Measurements from ENCODE around the gene CCDC63.

The CCDC63 gene

GRCh38 chr12:110908377-110909152, 61.8 kb downstream of the CCDC63 start:
- no peak overlapping the region for H3K27ac ChIP-seq (replicated peaks)
- no peak overlapping the region for H3K4me3 ChIP-seq (replicated peaks; ENCODE audit: insufficient read depth, low read length)
- no peak for DNase-seq (ENCODE audit: low read depth in 1 of 2, low spot score in 1 of 2)
- no peak for TF ChIP-seq SPI1 (IDR thresholded peaks at IDR 0.05; ENCODE audit: borderline replicate concordance, low read depth)
- no peak for TF ChIP-seq CTCF (IDR thresholded peaks at IDR 0.05; ENCODE audit: insufficient read depth, low read length)
- TF ChIP-seq REST (IDR thresholded peaks at IDR 0.05; ENCODE audit: insufficient replicate concordance, low read depth), result no peak
- TF ChIP-seq POLR2AphosphoS5 (IDR thresholded peaks at IDR 0.05; ENCODE audit: low read depth), result no peak
- TF ChIP-seq GABPA (IDR thresholded peaks at IDR 0.05; ENCODE audit: low read depth), result no peak
- H3K27me3 ChIP-seq (ENCODE audit: insufficient read depth, poor library complexity, severe bottlenecking), result no peaks in the 10 kb centered on the region

GRCh38 chr12:110912263-110912662, 65.5 kb downstream of the CCDC63 start:
- H3K27me3 ChIP-seq (ENCODE audit: insufficient read depth, poor library complexity, severe bottlenecking), result no peaks in the 10 kb centered on the region
- TF ChIP-seq POLR2AphosphoS5 (IDR thresholded peaks at IDR 0.05; ENCODE audit: low read depth) (no peak), SPI1 (IDR thresholded peaks at IDR 0.05; ENCODE audit: borderline replicate concordance, low read depth) (no peak)
- H3K27ac ChIP-seq (replicated peaks), result no peak overlapping the region
- H3K4me3 ChIP-seq (replicated peaks; ENCODE audit: insufficient read depth, low read length), result no peak overlapping the region
- DNase-seq (ENCODE audit: low read depth in 1 of 2, low spot score in 1 of 2), result no peak

- Histone ChIP-seq H3K27me3 (ENCODE audit: insufficient read depth, poor library complexity, severe bottlenecking) (no peaks in the 10 kb centered on the region), H3K4me3 (replicated peaks; ENCODE audit: insufficient read depth, low read length) (no peak overlapping the region), H3K27ac (replicated peaks) (no peak overlapping the region)
- no peak for DNase-seq (ENCODE audit: low read depth in 1 of 2, low spot score in 1 of 2)
- no peak for TF ChIP-seq CTCF (IDR thresholded peaks at IDR 0.05; ENCODE audit: insufficient read depth, low read length)
- TF ChIP-seq SPI1 (IDR thresholded peaks at IDR 0.05; ENCODE audit: borderline replicate concordance, low read depth), result no peak
- TF ChIP-seq REST (IDR thresholded peaks at IDR 0.05; ENCODE audit: insufficient replicate concordance, low read depth), result no peak
- no peak for TF ChIP-seq GABPA (IDR thresholded peaks at IDR 0.05; ENCODE audit: low read depth)
- no peak for TF ChIP-seq POLR2AphosphoS5 (IDR thresholded peaks at IDR 0.05; ENCODE audit: low read depth)
Observed at GRCh38 chr12:110913119-110914056, 66.6 kb downstream of the CCDC63 start.

GRCh38 chr12:110916295-110916875, 69.6 kb downstream of the CCDC63 start:
- no peak for DNase-seq (ENCODE audit: low read depth in 1 of 2, low spot score in 1 of 2)
- Histone ChIP-seq H3K27ac (replicated peaks) (no peak overlapping the region), H3K4me3 (replicated peaks; ENCODE audit: insufficient read depth, low read length) (no peak overlapping the region), H3K27me3 (ENCODE audit: insufficient read depth, poor library complexity, severe bottlenecking) (no peaks in the 10 kb centered on the region)
- TF ChIP-seq CTCF (IDR thresholded peaks at IDR 0.05; ENCODE audit: insufficient read depth, low read length) (no peak), GABPA (IDR thresholded peaks at IDR 0.05; ENCODE audit: low read depth) (no peak), POLR2AphosphoS5 (IDR thresholded peaks at IDR 0.05; ENCODE audit: low read depth) (no peak), REST (IDR thresholded peaks at IDR 0.05; ENCODE audit: insufficient replicate concordance, low read depth) (no peak), SPI1 (IDR thresholded peaks at IDR 0.05; ENCODE audit: borderline replicate concordance, low read depth) (no peak)

All from HL-60 (cell line).